ENCODE measurements around the gene CRYAB.

- TF ChIP-seq POLR2A (IDR thresholded peaks at IDR 0.05), result no peak
- TF ChIP-seq CTCF (IDR thresholded peaks at IDR 0.05 in 4 of 5, conservative IDR thresholded peaks at IDR 0.05 in 1 of 5), result no peak
These were observed 9.3 kb upstream of the CRYAB start for GRCh38 chr11:111920908-111921307.

Data from gastrocnemius medialis (tissue), 4 donors.